ENCODE measurements around the gene CD226. TPM values are rescaled to one million over a fixed set of nuclear protein-coding genes. Genes with fewer than 3 reads are reported as not detected.

Gene CD226
- polyA plus RNA-seq, 1 experiment: 0.09 TPM

- CTCF ChIA-PET: interaction anchor here (0.5 to 1.2 kb wide), 3 partner anchors 67 to 247 kb away, joined by 3 to 5 read pairs (median 4); no protein-coding TSS in a partner anchor
Measured at GRCh38 chr18:69840445-69840844, 107.2 kb downstream of the CD226 start.

GRCh38 chr18:69840001-69840400 is 107.7 kb downstream of the CD226 start:
- ChIA-PET POLR2A (no interaction called here), CTCF (interaction anchor here (1.2 kb wide), 1 partner anchor 82 kb away, joined by 3 read pairs; no protein-coding TSS in a partner anchor)
- H3K27me3 ChIP-seq (ENCODE audit: control insufficient read depth, insufficient read depth, low read length): no peaks in the 10 kb centered on the region
- no peak for TF ChIP-seq CTCF (IDR thresholded peaks at IDR 0.05; ENCODE audit: low read depth, low read length)
- peaks cover 8% of the 10 kb centered on the region for H3K9me3 ChIP-seq (ENCODE audit: control insufficient read depth, insufficient read depth, low read length)
- no peak overlapping the region for H3K27ac ChIP-seq (ENCODE audit: low read depth, low read length)
- DNase-seq (ENCODE audit: low read depth, low spot score): no peak
- no peak overlapping the region for H3K4me3 ChIP-seq (ENCODE audit: low read depth, low read length)

More at GRCh38 chr18:69840445-69840844, 107.2 kb downstream of the CD226 start:
- POLR2A ChIA-PET: no interaction called here
- no peak for TF ChIP-seq CTCF (IDR thresholded peaks at IDR 0.05; ENCODE audit: low read depth, low read length)
- no peak overlapping the region for H3K27ac ChIP-seq (ENCODE audit: low read depth, low read length)
- no peak for DNase-seq (ENCODE audit: low read depth, low spot score)
- peaks cover 8% of the 10 kb centered on the region for H3K9me3 ChIP-seq (ENCODE audit: control insufficient read depth, insufficient read depth, low read length)
- no peaks in the 10 kb centered on the region for H3K27me3 ChIP-seq (ENCODE audit: control insufficient read depth, insufficient read depth, low read length)
- no peak overlapping the region for H3K4me3 ChIP-seq (ENCODE audit: low read depth, low read length)

GRCh38 chr18:69839497-69839896 is 108.2 kb downstream of the CD226 start:
- Histone ChIP-seq H3K27me3 (ENCODE audit: control insufficient read depth, insufficient read depth, low read length) (no peaks in the 10 kb centered on the region), H3K4me3 (ENCODE audit: low read depth, low read length) (no peak overlapping the region), H3K27ac (ENCODE audit: low read depth, low read length) (no peak overlapping the region), H3K9me3 (ENCODE audit: control insufficient read depth, insufficient read depth, low read length) (peaks cover 8% of the 10 kb centered on the region)
- no peak for TF ChIP-seq CTCF (IDR thresholded peaks at IDR 0.05; ENCODE audit: low read depth, low read length)
- ChIA-PET POLR2A (no interaction called here), CTCF (interaction anchor here (1.2 kb wide), 1 partner anchor 82 kb away, joined by 3 read pairs; no protein-coding TSS in a partner anchor)
- DNase-seq (ENCODE audit: low read depth, low spot score): no peak

- POLR2A ChIA-PET: no interaction called here
Measured at GRCh38 chr18:69838620-69839411, 108.9 kb downstream of the CD226 start.

More at GRCh38 chr18:69838620-69839411, 108.9 kb downstream of the CD226 start:
- Histone ChIP-seq H3K9me3 (ENCODE audit: control insufficient read depth, insufficient read depth, low read length) (peaks cover 8% of the 10 kb centered on the region), H3K27me3 (ENCODE audit: control insufficient read depth, insufficient read depth, low read length) (no peaks in the 10 kb centered on the region), H3K27ac (ENCODE audit: low read depth, low read length) (no peak overlapping the region), H3K4me3 (ENCODE audit: low read depth, low read length) (no peak overlapping the region)
- CTCF ChIA-PET: no interaction called here
- no peak for TF ChIP-seq CTCF (IDR thresholded peaks at IDR 0.05; ENCODE audit: low read depth, low read length)
- DNase-seq (ENCODE audit: low read depth, low spot score): no peak
